WTC11 (cell line): ENCODE data around the gene ZSWIM3. TPM values are rescaled to one million over a fixed set of nuclear protein-coding genes. Genes with fewer than 3 reads are reported as not detected.
A peak's percentile ranks its signal among the peaks of the same experiment; 100 is the strongest.

Experiments
- AFF4 ChIP-seq: sonication (generic); formaldehyde crosslinking; IDR thresholded peaks from 2 replicates; pipeline ENCODE4 v1.8.1; 2023; ENCODE audit warnings: mild to moderate bottlenecking, missing genetic modification reagents, borderline replicate concordance
- ARID4B ChIP-seq: sonication (generic); formaldehyde crosslinking; IDR thresholded peaks from 2 replicates; pipeline ENCODE4 v1.8.0; 2023; ENCODE audit warnings: missing genetic modification reagents, mild to moderate bottlenecking, borderline replicate concordance
- ELF4 ChIP-seq: sonication (generic); formaldehyde crosslinking; IDR thresholded peaks from 2 replicates; pipeline ENCODE4 v1.8.1; 2022; ENCODE audit warnings: low read depth, mild to moderate bottlenecking, moderate library complexity, missing genetic modification reagents
- FOXP1 ChIP-seq: sonication (generic); formaldehyde crosslinking; IDR thresholded peaks from 2 replicates; pipeline ENCODE4 v1.8.0; 2022; ENCODE audit warnings: missing genetic modification reagents, mild to moderate bottlenecking, moderate library complexity, borderline replicate concordance
- MAX ChIP-seq: sonication (generic); formaldehyde crosslinking; IDR thresholded peaks from 2 replicates; pipeline ENCODE4 v1.8.0; 2022; ENCODE audit warnings: mild to moderate bottlenecking, missing genetic modification reagents
- MYBL2 ChIP-seq: sonication (generic); formaldehyde crosslinking; IDR thresholded peaks from 2 replicates; pipeline ENCODE4 v1.8.1; 2023; ENCODE audit warnings: mild to moderate bottlenecking, moderate library complexity, missing genetic modification reagents
- PRRX2 ChIP-seq: fragments of 250-450 bp; sonication (Bioruptor Pico); IDR thresholded peaks from 2 replicates; pipeline ENCODE4 v1.8.0; 2021; ENCODE audit warnings: mild to moderate bottlenecking
- RELA ChIP-seq: sonication (generic); formaldehyde crosslinking; IDR thresholded peaks from 2 replicates; pipeline ENCODE4 v1.8.1; 2022; ENCODE audit warnings: missing genetic modification reagents, mild to moderate bottlenecking, borderline replicate concordance
- TEAD1 ChIP-seq: sonication (generic); formaldehyde crosslinking; IDR thresholded peaks from 2 replicates; pipeline ENCODE4 v1.8.0; 2022; ENCODE audit warnings: mild to moderate bottlenecking, missing genetic modification reagents
- ZBTB21 ChIP-seq: sonication (generic); formaldehyde crosslinking; IDR thresholded peaks from 2 replicates; pipeline ENCODE4 v1.8.1; 2023; ENCODE audit warnings: mild to moderate bottlenecking, missing genetic modification reagents, borderline replicate concordance
- ZNF219 ChIP-seq: sonication (generic); formaldehyde crosslinking; IDR thresholded peaks from 2 replicates; pipeline ENCODE4 v1.8.0; 2023; ENCODE audit warnings: missing genetic modification reagents, mild to moderate bottlenecking, borderline replicate concordance
- ZNF671 ChIP-seq: fragments of 250-450 bp; sonication (Bioruptor Pico); IDR thresholded peaks from 2 replicates; pipeline ENCODE4 v1.8.0; 2021; ENCODE audit warnings: mild to moderate bottlenecking
- total RNA-seq: library from RNA; stranded (reverse); gene quantifications from 3 replicates; pipeline ENCODE4 v1.2.3, GENCODE V29; 2021
- TF ChIP-seq, protein P1 (sequence below): fragments of 250-450 bp; sonication (Bioruptor Pico); IDR thresholded peaks from 2 replicates; pipeline ENCODE4 v1.9.0; 2021; ENCODE audit warnings: moderate library complexity, mild to moderate bottlenecking, inconsistent platforms, borderline replicate concordance
- TF ChIP-seq, protein P2 (sequence below): sonication (generic); formaldehyde crosslinking; IDR thresholded peaks from 2 replicates; pipeline ENCODE4 v1.8.1; 2023; ENCODE audit warnings: mild to moderate bottlenecking, missing genetic modification reagents, moderate library complexity
- TF ChIP-seq, protein P3 (sequence below): fragments of 250-450 bp; sonication (Bioruptor Pico); IDR thresholded peaks from 2 replicates; pipeline ENCODE4 v2.1.2; 2022; ENCODE audit warnings: mild to moderate bottlenecking, moderate library complexity
- TF ChIP-seq, protein P4 (sequence below): fragments of 250-450 bp; sonication (Bioruptor Pico); IDR thresholded peaks from 2 replicates; pipeline ENCODE4 v1.9.0; 2021; ENCODE audit warnings: mild to moderate bottlenecking
- TF ChIP-seq, protein P5 (sequence below): sonication (generic); formaldehyde crosslinking; conservative IDR thresholded peaks from 2 replicates; pipeline ENCODE4 v1.8.1; 2022; ENCODE audit warnings: mild to moderate bottlenecking, missing genetic modification reagents
- TF ChIP-seq, protein P6 (sequence below): sonication (generic); formaldehyde crosslinking; IDR thresholded peaks from 2 replicates; pipeline ENCODE4 v1.8.1; 2022; ENCODE audit warnings: mild to moderate bottlenecking, missing genetic modification reagents, moderate library complexity, borderline replicate concordance

ZSWIM3 gene
- total RNA-seq, 1 experiment from 2014 or later = 3.4 TPM

DNA sequence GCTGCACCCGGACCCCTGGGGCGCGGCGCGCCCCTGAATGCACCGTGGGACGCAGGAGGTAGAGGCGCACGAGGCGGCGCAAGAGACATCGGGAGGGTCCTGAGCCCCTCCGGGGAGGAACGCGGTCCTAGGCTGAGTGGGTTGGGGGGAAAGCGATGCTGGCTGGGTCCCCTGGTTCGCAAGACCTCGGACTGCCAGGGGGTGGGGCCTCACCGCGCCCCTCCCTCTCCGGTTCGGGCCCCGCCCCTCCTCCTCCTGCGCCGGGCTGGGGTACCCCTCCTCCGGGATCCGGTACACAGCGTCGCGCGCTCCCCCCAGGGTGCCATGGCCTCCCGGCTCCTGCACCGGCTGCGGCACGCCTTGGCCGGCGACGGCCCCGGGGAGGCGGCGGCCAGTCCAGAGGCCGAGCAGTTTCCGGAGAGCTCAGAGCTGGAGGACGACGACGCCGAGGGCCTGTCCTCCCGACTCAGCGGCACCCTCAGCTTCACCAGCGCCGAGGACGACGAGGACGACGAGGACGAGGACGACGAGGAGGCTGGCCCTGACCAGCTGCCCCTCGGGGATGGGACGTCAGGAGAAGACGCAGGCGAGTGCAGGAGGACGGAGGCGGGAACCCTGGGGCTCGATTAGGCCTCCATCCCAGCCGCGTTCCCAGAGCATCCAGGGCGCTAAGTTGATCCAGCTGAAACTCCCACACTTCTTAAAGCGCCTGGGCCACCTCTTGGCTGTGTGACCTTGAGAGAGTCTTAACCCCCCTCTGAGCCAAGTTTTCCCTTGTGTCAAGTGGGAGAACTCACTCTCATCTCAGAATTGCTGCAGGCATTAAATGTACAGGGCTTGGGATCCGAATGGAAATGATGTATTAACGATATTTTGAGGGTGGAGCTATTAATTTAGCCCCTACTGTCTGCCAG is 23.3 kb upstream of the ZSWIM3 start (continued):
- TF ChIP-seq AFF4 (CRISPR knock-in tag) (peak; percentile 67; the same call in 1 of the 2 replicates), ZNF219 (CRISPR knock-in tag) (no peak), MYBL2 (peak; percentile 30; the same call in 1 of the 2 replicates), ZBTB21 (CRISPR knock-in tag) (0 out of 2 replicates have a peak, but pooled peaks have one; percentile 78), FOXP1 (CRISPR knock-in tag) (peak; percentile 92), PRRX2 (CRISPR knock-in tag) (no peak), ELF4 (CRISPR knock-in tag) (no peak), TEAD1 (0 out of 2 replicates have a peak, but pooled peaks have one; percentile 23), MAX (CRISPR knock-in tag) (peak; percentile 85), ZNF671 (CRISPR knock-in tag) (no peak), RELA (CRISPR knock-in tag) (peak; percentile 80; the same call in 1 of the 2 replicates), ARID4B (CRISPR knock-in tag) (peak; percentile 63; the same call in 1 of the 2 replicates)
- TF ChIP-seq, protein P1, sequence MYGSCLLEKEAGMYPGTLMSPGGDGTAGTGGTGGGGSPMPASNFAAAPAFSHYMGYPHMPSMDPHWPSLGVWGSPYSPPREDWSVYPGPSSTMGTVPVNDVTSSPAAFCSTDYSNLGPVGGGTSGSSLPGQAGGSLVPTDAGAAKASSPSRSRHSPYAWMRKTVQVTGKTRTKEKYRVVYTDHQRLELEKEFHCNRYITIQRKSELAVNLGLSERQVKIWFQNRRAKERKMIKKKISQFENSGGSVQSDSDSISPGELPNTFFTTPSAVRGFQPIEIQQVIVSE (CRISPR knock-in tag) = no peak
- TF ChIP-seq, protein P2, sequence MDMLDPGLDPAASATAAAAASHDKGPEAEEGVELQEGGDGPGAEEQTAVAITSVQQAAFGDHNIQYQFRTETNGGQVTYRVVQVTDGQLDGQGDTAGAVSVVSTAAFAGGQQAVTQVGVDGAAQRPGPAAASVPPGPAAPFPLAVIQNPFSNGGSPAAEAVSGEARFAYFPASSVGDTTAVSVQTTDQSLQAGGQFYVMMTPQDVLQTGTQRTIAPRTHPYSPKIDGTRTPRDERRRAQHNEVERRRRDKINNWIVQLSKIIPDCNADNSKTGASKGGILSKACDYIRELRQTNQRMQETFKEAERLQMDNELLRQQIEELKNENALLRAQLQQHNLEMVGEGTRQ = peak; percentile 32
- TF ChIP-seq, protein P3, sequence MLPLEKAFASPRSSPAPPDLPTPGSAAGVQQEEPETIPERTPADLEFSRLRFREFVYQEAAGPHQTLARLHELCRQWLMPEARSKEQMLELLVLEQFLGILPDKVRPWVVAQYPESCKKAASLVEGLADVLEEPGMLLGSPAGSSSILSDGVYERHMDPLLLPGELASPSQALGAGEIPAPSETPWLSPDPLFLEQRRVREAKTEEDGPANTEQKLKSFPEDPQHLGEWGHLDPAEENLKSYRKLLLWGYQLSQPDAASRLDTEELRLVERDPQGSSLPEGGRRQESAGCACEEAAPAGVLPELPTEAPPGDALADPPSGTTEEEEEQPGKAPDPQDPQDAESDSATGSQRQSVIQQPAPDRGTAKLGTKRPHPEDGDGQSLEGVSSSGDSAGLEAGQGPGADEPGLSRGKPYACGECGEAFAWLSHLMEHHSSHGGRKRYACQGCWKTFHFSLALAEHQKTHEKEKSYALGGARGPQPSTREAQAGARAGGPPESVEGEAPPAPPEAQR = no peak
- TF ChIP-seq, protein P4, sequence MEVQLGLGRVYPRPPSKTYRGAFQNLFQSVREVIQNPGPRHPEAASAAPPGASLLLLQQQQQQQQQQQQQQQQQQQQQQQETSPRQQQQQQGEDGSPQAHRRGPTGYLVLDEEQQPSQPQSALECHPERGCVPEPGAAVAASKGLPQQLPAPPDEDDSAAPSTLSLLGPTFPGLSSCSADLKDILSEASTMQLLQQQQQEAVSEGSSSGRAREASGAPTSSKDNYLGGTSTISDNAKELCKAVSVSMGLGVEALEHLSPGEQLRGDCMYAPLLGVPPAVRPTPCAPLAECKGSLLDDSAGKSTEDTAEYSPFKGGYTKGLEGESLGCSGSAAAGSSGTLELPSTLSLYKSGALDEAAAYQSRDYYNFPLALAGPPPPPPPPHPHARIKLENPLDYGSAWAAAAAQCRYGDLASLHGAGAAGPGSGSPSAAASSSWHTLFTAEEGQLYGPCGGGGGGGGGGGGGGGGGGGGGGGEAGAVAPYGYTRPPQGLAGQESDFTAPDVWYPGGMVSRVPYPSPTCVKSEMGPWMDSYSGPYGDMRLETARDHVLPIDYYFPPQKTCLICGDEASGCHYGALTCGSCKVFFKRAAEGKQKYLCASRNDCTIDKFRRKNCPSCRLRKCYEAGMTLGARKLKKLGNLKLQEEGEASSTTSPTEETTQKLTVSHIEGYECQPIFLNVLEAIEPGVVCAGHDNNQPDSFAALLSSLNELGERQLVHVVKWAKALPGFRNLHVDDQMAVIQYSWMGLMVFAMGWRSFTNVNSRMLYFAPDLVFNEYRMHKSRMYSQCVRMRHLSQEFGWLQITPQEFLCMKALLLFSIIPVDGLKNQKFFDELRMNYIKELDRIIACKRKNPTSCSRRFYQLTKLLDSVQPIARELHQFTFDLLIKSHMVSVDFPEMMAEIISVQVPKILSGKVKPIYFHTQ (CRISPR knock-in tag) = no peak
- TF ChIP-seq, protein P5, sequence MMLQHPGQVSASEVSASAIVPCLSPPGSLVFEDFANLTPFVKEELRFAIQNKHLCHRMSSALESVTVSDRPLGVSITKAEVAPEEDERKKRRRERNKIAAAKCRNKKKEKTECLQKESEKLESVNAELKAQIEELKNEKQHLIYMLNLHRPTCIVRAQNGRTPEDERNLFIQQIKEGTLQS (CRISPR knock-in tag) = no peak
- TF ChIP-seq, protein P6, sequence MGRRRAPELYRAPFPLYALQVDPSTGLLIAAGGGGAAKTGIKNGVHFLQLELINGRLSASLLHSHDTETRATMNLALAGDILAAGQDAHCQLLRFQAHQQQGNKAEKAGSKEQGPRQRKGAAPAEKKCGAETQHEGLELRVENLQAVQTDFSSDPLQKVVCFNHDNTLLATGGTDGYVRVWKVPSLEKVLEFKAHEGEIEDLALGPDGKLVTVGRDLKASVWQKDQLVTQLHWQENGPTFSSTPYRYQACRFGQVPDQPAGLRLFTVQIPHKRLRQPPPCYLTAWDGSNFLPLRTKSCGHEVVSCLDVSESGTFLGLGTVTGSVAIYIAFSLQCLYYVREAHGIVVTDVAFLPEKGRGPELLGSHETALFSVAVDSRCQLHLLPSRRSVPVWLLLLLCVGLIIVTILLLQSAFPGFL (CRISPR knock-in tag) = no peak
